ENCODE measurements around the gene INPP1.
"Not testable (repeated sequence)": the region's sequence is repeated elsewhere in the genome, so short reads cannot be mapped to it uniquely, and the experiment has no call there.

Gene INPP1

GRCh38 chr2:190311893-190312634 is 31.3 kb upstream of the INPP1 start:
- 97% methylated on average over 3 of the region's 7 CpGs for WGBS (ENCODE audit: insufficient coverage)
- peak in 2 of 3 donors; percentile 2 to 29 for DNase-seq
- CTCF ChIA-PET, result interaction anchor here (0.9 to 2.9 kb wide), 2 partner anchors 27 to 223 kb away, joined by 4 to 10 read pairs; no protein-coding TSS in a partner anchor
- Histone ChIP-seq H3K4me3 (ENCODE audit: control insufficient read depth in 1 of 7, extremely low read depth in 1 of 7, insufficient read depth in 4 of 7, low read depth in 2 of 7, low read length in 6 of 7) (no peak overlapping the region), H3K4me1 (ENCODE audit: control extremely low read depth in 1 of 4, control insufficient read depth in 4 of 4, insufficient read depth in 4 of 4, low read length in 3 of 4) (peaks cover 0 to 7% (median 6%) of the 10 kb centered on the region in 4 experiments), H3K9me3 (ENCODE audit: control extremely low read depth in 1 of 5, control insufficient read depth in 4 of 5, insufficient read depth in 2 of 5, low read depth in 1 of 5, low read length in 4 of 5) (no peaks in the 10 kb centered on the region), H3K27ac (ENCODE audit: insufficient read depth in 1 of 2, low read depth in 1 of 2, low read length in 2 of 2, poor library complexity in 1 of 2, severe bottlenecking in 2 of 2) (no peak overlapping the region), H3K36me3 (ENCODE audit: control insufficient read depth in 4 of 4, insufficient read depth in 4 of 4, low read length in 3 of 4) (peaks cover 7 to 24% (median 10%) of the 10 kb centered on the region in 4 experiments), H3K27me3 (replicated peaks in 2 of 5; ENCODE audit: control insufficient read depth in 4 of 5, insufficient read depth in 5 of 5, low read length in 4 of 5) (no peaks in the 10 kb centered on the region)
- POLR2A ChIA-PET, result no interaction called here

- H3K4me3 ChIP-seq (ENCODE audit: control insufficient read depth in 1 of 7, extremely low read depth in 1 of 7, insufficient read depth in 4 of 7, low read depth in 2 of 7, low read length in 6 of 7); H3K9me3 ChIP-seq (ENCODE audit: control extremely low read depth in 1 of 5, control insufficient read depth in 4 of 5, insufficient read depth in 2 of 5, low read depth in 1 of 5, low read length in 4 of 5); CTCF ChIA-PET; DNase-seq; H3K27ac ChIP-seq (ENCODE audit: insufficient read depth in 1 of 2, low read depth in 1 of 2, low read length in 2 of 2, poor library complexity in 1 of 2, severe bottlenecking in 2 of 2); POLR2A ChIA-PET; H3K27me3 ChIP-seq (replicated peaks in 2 of 5; ENCODE audit: control insufficient read depth in 4 of 5, insufficient read depth in 5 of 5, low read length in 4 of 5); H3K4me1 ChIP-seq (ENCODE audit: control extremely low read depth in 1 of 4, control insufficient read depth in 4 of 4, insufficient read depth in 4 of 4, low read length in 3 of 4): not testable (repeated sequence)
- H3K36me3 ChIP-seq (ENCODE audit: control insufficient read depth in 4 of 4, insufficient read depth in 4 of 4, low read length in 3 of 4), result peaks cover 7 to 20% (median 10%) of the 10 kb centered on the region in 4 experiments
- WGBS (ENCODE audit: insufficient coverage), result 100% methylated on average over 3 of the region's 5 CpGs
Observed at GRCh38 chr2:190312635-190313025, 30.8 kb upstream of the INPP1 start.

- Histone ChIP-seq H3K4me3 (ENCODE audit: control insufficient read depth in 1 of 7, extremely low read depth in 1 of 7, insufficient read depth in 4 of 7, low read depth in 2 of 7, low read length in 6 of 7) (no peak overlapping the region), H3K9me3 (ENCODE audit: control extremely low read depth in 1 of 5, control insufficient read depth in 4 of 5, insufficient read depth in 2 of 5, low read depth in 1 of 5, low read length in 4 of 5) (no peaks in the 10 kb centered on the region), H3K27me3 (replicated peaks in 2 of 5; ENCODE audit: control insufficient read depth in 4 of 5, insufficient read depth in 5 of 5, low read length in 4 of 5) (no peaks in the 10 kb centered on the region), H3K27ac (ENCODE audit: insufficient read depth in 1 of 2, low read depth in 1 of 2, low read length in 2 of 2, poor library complexity in 1 of 2, severe bottlenecking in 2 of 2) (no peak overlapping the region), H3K4me1 (ENCODE audit: control extremely low read depth in 1 of 4, control insufficient read depth in 4 of 4, insufficient read depth in 4 of 4, low read length in 3 of 4) (peaks cover 0 to 16% (median 10%) of the 10 kb centered on the region in 4 experiments), H3K36me3 (ENCODE audit: control insufficient read depth in 4 of 4, insufficient read depth in 4 of 4, low read length in 3 of 4) (peaks cover 5 to 11% (median 5%) of the 10 kb centered on the region in 4 experiments)
- no peak for DNase-seq
- 100% methylated on average over 1 of the region's 1 CpG for WGBS (ENCODE audit: insufficient coverage)
- ChIA-PET POLR2A (no interaction called here), CTCF (no interaction called here)
Observed at GRCh38 chr2:190313880-190314279, 29.5 kb upstream of the INPP1 start.

- no peak for DNase-seq
- Histone ChIP-seq H3K27me3 (replicated peaks in 2 of 5; ENCODE audit: control insufficient read depth in 4 of 5, insufficient read depth in 5 of 5, low read length in 4 of 5) (no peaks in the 10 kb centered on the region), H3K36me3 (ENCODE audit: control insufficient read depth in 4 of 4, insufficient read depth in 4 of 4, low read length in 3 of 4) (peaks cover 0 to 8% (median 5%) of the 10 kb centered on the region in 4 experiments), H3K9me3 (ENCODE audit: control extremely low read depth in 1 of 5, control insufficient read depth in 4 of 5, insufficient read depth in 2 of 5, low read depth in 1 of 5, low read length in 4 of 5) (no peaks in the 10 kb centered on the region), H3K27ac (ENCODE audit: insufficient read depth in 1 of 2, low read depth in 1 of 2, low read length in 2 of 2, poor library complexity in 1 of 2, severe bottlenecking in 2 of 2) (no peak overlapping the region), H3K4me1 (ENCODE audit: control extremely low read depth in 1 of 4, control insufficient read depth in 4 of 4, insufficient read depth in 4 of 4, low read length in 3 of 4) (peaks cover 4 to 24% (median 15%) of the 10 kb centered on the region in 4 experiments), H3K4me3 (ENCODE audit: control insufficient read depth in 1 of 7, extremely low read depth in 1 of 7, insufficient read depth in 4 of 7, low read depth in 2 of 7, low read length in 6 of 7) (no peak overlapping the region)
- POLR2A ChIA-PET, result no interaction called here
- CTCF ChIA-PET, result interaction anchor here (1.6 kb wide), 1 partner anchor 9 kb away, joined by 5 read pairs; no protein-coding TSS in a partner anchor
- 100% methylated on average over 1 of the region's 2 CpGs for WGBS (ENCODE audit: insufficient coverage)
Observed at GRCh38 chr2:190315273-190315672, 28.1 kb upstream of the INPP1 start.

- 38% methylated on average over 1 of the region's 4 CpGs for WGBS (ENCODE audit: insufficient coverage)
- peak overlapping the region in 6 of 7 experiments; percentile 72 to 92 (median 79) for H3K4me3 ChIP-seq (ENCODE audit: control insufficient read depth in 1 of 7, extremely low read depth in 1 of 7, insufficient read depth in 4 of 7, low read depth in 2 of 7, low read length in 6 of 7)
- no peaks in the 10 kb centered on the region for H3K9me3 ChIP-seq (ENCODE audit: control extremely low read depth in 1 of 5, control insufficient read depth in 4 of 5, insufficient read depth in 2 of 5, low read depth in 1 of 5, low read length in 4 of 5)
- CTCF ChIA-PET, result interaction anchor here (0.6 to 3.1 kb wide), 5 partner anchors 9 to 689 kb away, joined by 3 to 14 read pairs (median 7); no protein-coding TSS in a partner anchor
- POLR2A ChIA-PET, result interaction anchor here (0.6 kb wide), 1 partner anchor 10 kb away, joined by 3 read pairs; no protein-coding TSS in a partner anchor
- H3K36me3 ChIP-seq (ENCODE audit: control insufficient read depth in 4 of 4, insufficient read depth in 4 of 4, low read length in 3 of 4), result no peaks in the 10 kb centered on the region
- H3K27me3 ChIP-seq (replicated peaks in 2 of 5; ENCODE audit: control insufficient read depth in 4 of 5, insufficient read depth in 5 of 5, low read length in 4 of 5), result no peaks in the 10 kb centered on the region
- peak overlapping the region in 1 of 2 experiments; percentile 50 for H3K27ac ChIP-seq (ENCODE audit: insufficient read depth in 1 of 2, low read depth in 1 of 2, low read length in 2 of 2, poor library complexity in 1 of 2, severe bottlenecking in 2 of 2)
- no peak for DNase-seq
- H3K4me1 ChIP-seq (ENCODE audit: control extremely low read depth in 1 of 4, control insufficient read depth in 4 of 4, insufficient read depth in 4 of 4, low read length in 3 of 4), result peaks cover 11 to 30% (median 21%) of the 10 kb centered on the region in 4 experiments
Observed at GRCh38 chr2:190318514-190318913, 24.9 kb upstream of the INPP1 start.

- POLR2A ChIA-PET, result interaction anchor here (0.6 kb wide), 1 partner anchor 10 kb away, joined by 3 read pairs; no protein-coding TSS in a partner anchor
- 12% methylated on average over 12 of the region's 12 CpGs for WGBS (ENCODE audit: insufficient coverage)
- DNase-seq, result peak in 1 of 3 donors; percentile 55
- Histone ChIP-seq H3K4me1 (ENCODE audit: control extremely low read depth in 1 of 4, control insufficient read depth in 4 of 4, insufficient read depth in 4 of 4, low read length in 3 of 4) (peaks cover 11 to 30% (median 21%) of the 10 kb centered on the region in 4 experiments), H3K36me3 (ENCODE audit: control insufficient read depth in 4 of 4, insufficient read depth in 4 of 4, low read length in 3 of 4) (no peaks in the 10 kb centered on the region), H3K27me3 (replicated peaks in 2 of 5; ENCODE audit: control insufficient read depth in 4 of 5, insufficient read depth in 5 of 5, low read length in 4 of 5) (no peaks in the 10 kb centered on the region), H3K27ac (ENCODE audit: insufficient read depth in 1 of 2, low read depth in 1 of 2, low read length in 2 of 2, poor library complexity in 1 of 2, severe bottlenecking in 2 of 2) (peak overlapping the region; percentile 65 to 85), H3K9me3 (ENCODE audit: control extremely low read depth in 1 of 5, control insufficient read depth in 4 of 5, insufficient read depth in 2 of 5, low read depth in 1 of 5, low read length in 4 of 5) (no peaks in the 10 kb centered on the region), H3K4me3 (ENCODE audit: control insufficient read depth in 1 of 7, extremely low read depth in 1 of 7, insufficient read depth in 4 of 7, low read depth in 2 of 7, low read length in 6 of 7) (peak overlapping the region; percentile 72 to 92 (median 78))
- CTCF ChIA-PET, result interaction anchor here (0.7 to 3.1 kb wide), 9 partner anchors 10 to 230 kb away, joined by 3 to 14 read pairs (median 3); no protein-coding TSS in a partner anchor
Observed at GRCh38 chr2:190318931-190319554, 24.3 kb upstream of the INPP1 start.

Measured in common myeloid progenitor, CD34-positive (primary cell).